NCI-H345 (cell line): ENCODE data around the gene MAPRE2.
"Not testable (repeated sequence)": the region's sequence is repeated elsewhere in the genome, so short reads cannot be mapped to it uniquely, and the experiment has no call there.

Experiments
- DNase-seq: peaks from one replicate; lab custom pipeline; 2025; lab: John Stamatoyannopoulos, UW

The MAPRE2 gene

GRCh38 chr18:35091841-35092240, 50.6 kb downstream of the MAPRE2 start:
- DNase-seq: no peak

- DNase-seq: no peak
Observed at GRCh38 chr18:35095983-35096676, 54.9 kb downstream of the MAPRE2 start.

- DNase-seq: no peak
Observed at GRCh38 chr18:35096677-35097011, 55.4 kb downstream of the MAPRE2 start.

- DNase-seq: no peak
Observed at GRCh38 chr18:35097195-35097594, 56.0 kb downstream of the MAPRE2 start.

- DNase-seq: no peak
Observed at GRCh38 chr18:35097763-35098162, 56.5 kb downstream of the MAPRE2 start.

- no peak for DNase-seq
Observed at GRCh38 chr18:35099911-35100310, 58.7 kb downstream of the MAPRE2 start.

GRCh38 chr18:35104391-35105051, 63.3 kb downstream of the MAPRE2 start:
- DNase-seq: no peak

GRCh38 chr18:35106013-35106844, 65.0 kb downstream of the MAPRE2 start:
- no peak for DNase-seq

GRCh38 chr18:35106845-35107148, 65.6 kb downstream of the MAPRE2 start:
- DNase-seq: no peak

- no peak for DNase-seq
Observed at GRCh38 chr18:35107216-35107615, 66.0 kb downstream of the MAPRE2 start.

- DNase-seq: not testable (repeated sequence)
Observed at GRCh38 chr18:35108088-35108487, 66.9 kb downstream of the MAPRE2 start.

- no peak for DNase-seq
Observed at GRCh38 chr18:35110059-35110458, 68.8 kb downstream of the MAPRE2 start.

GRCh38 chr18:35110554-35111485, 69.6 kb downstream of the MAPRE2 start:
- no peak for DNase-seq

- no peak for DNase-seq
Observed at GRCh38 chr18:35112696-35113095, 71.5 kb downstream of the MAPRE2 start.

- DNase-seq: no peak
Observed at GRCh38 chr18:35114305-35114704, 73.1 kb downstream of the MAPRE2 start.

GRCh38 chr18:35116784-35117318, 75.6 kb downstream of the MAPRE2 start:
- no peak for DNase-seq

- DNase-seq: no peak
Observed at GRCh38 chr18:35117372-35117771, 76.2 kb downstream of the MAPRE2 start.

GRCh38 chr18:35117951-35118411, 76.8 kb downstream of the MAPRE2 start:
- no peak for DNase-seq

- no peak for DNase-seq
Observed at GRCh38 chr18:35118641-35119040, 77.4 kb downstream of the MAPRE2 start.

GRCh38 chr18:35121038-35121437, 79.8 kb downstream of the MAPRE2 start:
- DNase-seq: no peak

GRCh38 chr18:35121531-35121930, 80.3 kb downstream of the MAPRE2 start:
- DNase-seq: no peak
